H9 (cell line): Measurements from ENCODE around the gene NENF. TPM values are rescaled to one million over a fixed set of nuclear protein-coding genes. Genes with fewer than 3 reads are reported as not detected.
A peak's percentile ranks its signal among the peaks of the same experiment; 100 is the strongest.

Experiments
- DNase-seq: peaks from one replicate; pipeline ENCODE4 v3.0.0-alpha.2; 2017
- H2AFZ ChIP-seq: one replicate; pipeline ENCODE4 v1.6.1; 2013; ENCODE audit warnings: mild to moderate bottlenecking, low read length, control low read depth, moderate library complexity
- H2AK5ac ChIP-seq: 2 replicates; pipeline ENCODE4 v1.6.1; 2013; ENCODE audit warnings: low read length, control low read depth, mixed read lengths; ENCODE audit not compliant: insufficient read length
- H2BK120ac ChIP-seq: one replicate; pipeline ENCODE4 v1.6.1; 2013; ENCODE audit warnings: low read depth, mild to moderate bottlenecking, low read length, control low read depth, inconsistent platforms; ENCODE audit not compliant: poor library complexity, severe bottlenecking
- H2BK12ac ChIP-seq: 2 replicates; pipeline ENCODE4 v1.6.1; 2013; ENCODE audit warnings: low read length, control low read depth, mixed read lengths, low read depth; ENCODE audit not compliant: insufficient read length
- H2BK15ac ChIP-seq: 2 replicates; pipeline ENCODE4 v1.6.1; 2013; ENCODE audit warnings: low read depth, low read length, control low read depth
- H2BK20ac ChIP-seq: one replicate; pipeline ENCODE4 v1.6.1; 2013; ENCODE audit warnings: low read depth, mild to moderate bottlenecking, low read length, control low read depth, inconsistent platforms; ENCODE audit not compliant: poor library complexity, severe bottlenecking
- H2BK5ac ChIP-seq: 2 replicates; pipeline ENCODE4 v1.6.1; 2013; ENCODE audit warnings: low read length, control low read depth, mixed read lengths; ENCODE audit not compliant: insufficient read length
- H3K14ac ChIP-seq: 2 replicates; pipeline ENCODE4 v1.6.1; 2013; ENCODE audit warnings: low read length, control low read depth; ENCODE audit not compliant: insufficient read depth
- H3K18ac ChIP-seq: 2 replicates; pipeline ENCODE4 v1.6.1; 2013; ENCODE audit warnings: low read depth, mild to moderate bottlenecking, mixed read lengths, low read length, control low read depth; ENCODE audit not compliant: insufficient read length
- H3K23ac ChIP-seq: 2 replicates; pipeline ENCODE4 v1.6.1; 2013; ENCODE audit warnings: low read length, control low read depth, mixed read lengths, low read depth; ENCODE audit not compliant: insufficient read length
- H3K23me2 ChIP-seq: 2 replicates; pipeline ENCODE4 v1.6.1; 2013; ENCODE audit warnings: low read depth, mild to moderate bottlenecking, mixed read lengths, low read length, control low read depth; ENCODE audit not compliant: insufficient read length, poor library complexity, severe bottlenecking
- H3K27ac ChIP-seq: 2 replicates; pipeline ENCODE4 v1.5.1; 2013; ENCODE audit warnings: low read length, control low read depth, mixed read lengths, low read depth; ENCODE audit not compliant: insufficient read length
- H3K27me3 ChIP-seq: 2 replicates; pipeline ENCODE4 v1.6.1; 2013; ENCODE audit warnings: low read length, control low read depth, inconsistent platforms; ENCODE audit not compliant: insufficient read depth
- H3K4ac ChIP-seq: 2 replicates; pipeline ENCODE4 v1.6.1; 2013; ENCODE audit warnings: low read depth, mild to moderate bottlenecking, control low read depth, inconsistent platforms, low read length, moderate library complexity
- H3K4me1 ChIP-seq: 2 replicates; pipeline ENCODE4 v1.6.1; 2013; ENCODE audit warnings: low read length, control low read depth, inconsistent platforms; ENCODE audit not compliant: insufficient read depth
- H3K4me2 ChIP-seq: 2 replicates; pipeline ENCODE4 v1.6.1; 2013; ENCODE audit warnings: low read length, control low read depth, mixed read lengths; ENCODE audit not compliant: insufficient read length, insufficient read depth
- H3K56ac ChIP-seq: 2 replicates; pipeline ENCODE4 v1.6.1; 2013; ENCODE audit warnings: low read depth, mild to moderate bottlenecking, mixed read lengths, low read length, control low read depth; ENCODE audit not compliant: insufficient read length
- H3K79me1 ChIP-seq: 2 replicates; pipeline ENCODE4 v1.6.1; 2013; ENCODE audit warnings: low read depth, mild to moderate bottlenecking, moderate library complexity, low read length, control low read depth, inconsistent platforms; ENCODE audit not compliant: insufficient read depth, poor library complexity, severe bottlenecking
- H3K79me2 ChIP-seq: 2 replicates; pipeline ENCODE4 v1.6.1; 2013; ENCODE audit warnings: low read length, control low read depth, inconsistent platforms; ENCODE audit not compliant: insufficient read depth
- H3K9ac ChIP-seq: 2 replicates; pipeline ENCODE4 v1.6.1; 2013; ENCODE audit warnings: low read length, control low read depth, mixed read lengths; ENCODE audit not compliant: insufficient read length; ENCODE audit errors: extremely low read depth
- H3K9me3 ChIP-seq: one replicate; pipeline ENCODE4 v1.6.1; 2013; ENCODE audit warnings: low read depth, low read length, inconsistent platforms; ENCODE audit not compliant: control insufficient read depth
- H3T11ph ChIP-seq: one replicate; pipeline ENCODE4 v1.6.1; 2013; ENCODE audit warnings: mild to moderate bottlenecking, low read length, control low read depth, inconsistent platforms
- H4K20me1 ChIP-seq: one replicate; pipeline ENCODE4 v1.6.1; 2013; ENCODE audit not compliant: control insufficient read depth, insufficient read length, insufficient read depth
- H4K5ac ChIP-seq: 2 replicates; pipeline ENCODE4 v1.6.1; 2013; ENCODE audit warnings: low read depth, mild to moderate bottlenecking, mixed read lengths, low read length, control low read depth; ENCODE audit not compliant: insufficient read length
- H4K8ac ChIP-seq: replicated peaks from 2 replicates; pipeline ENCODE4 v1.6.1; 2013; ENCODE audit warnings: low read length, control low read depth, mixed read lengths, low read depth; ENCODE audit not compliant: insufficient read length
- H4K91ac ChIP-seq: 2 replicates; pipeline ENCODE4 v1.6.1; 2013; ENCODE audit warnings: low read depth, mild to moderate bottlenecking, moderate library complexity, mixed read lengths, low read length, control low read depth; ENCODE audit not compliant: insufficient read length
- H3K27ac Mint-ChIP-seq, 3 experiments: 2 replicates in 2 of 3; 3 replicates in 1 of 3; pipeline ENCODE4 v1.8.0; 2020 to 2021; ENCODE audit warnings: mixed read lengths in 3 of 3, mild to moderate bottlenecking in 1 of 3, moderate library complexity in 1 of 3
- H3K27me3 Mint-ChIP-seq: 2 replicates; pipeline ENCODE4 v1.8.0; 2021; ENCODE audit warnings: low read depth, mild to moderate bottlenecking, moderate library complexity, mixed read lengths
- H3K36me3 Mint-ChIP-seq, 3 experiments: 2 replicates in 2 of 3; 3 replicates in 1 of 3; pipeline ENCODE4 v1.8.0; 2020 to 2021; ENCODE audit warnings: low read depth in 3 of 3, mixed read lengths in 3 of 3; ENCODE audit not compliant: insufficient read depth in 1 of 3
- H3K4me1 Mint-ChIP-seq, 2 experiments: 2 replicates each; pipeline ENCODE4 v1.8.0; 2020; ENCODE audit warnings: mixed read lengths in 2 of 2
- H3K4me3 Mint-ChIP-seq, 2 experiments: 2 replicates in 1 of 2; 3 replicates in 1 of 2; pipeline ENCODE4 v1.8.0; 2020 to 2021; ENCODE audit warnings: mild to moderate bottlenecking in 2 of 2, mixed read lengths in 2 of 2, moderate library complexity in 1 of 2
- H3K9me3 Mint-ChIP-seq, 2 experiments: 2 replicates in 1 of 2; 3 replicates in 1 of 2; pipeline ENCODE4 v1.8.0; 2020; ENCODE audit warnings: mild to moderate bottlenecking in 2 of 2, mixed read lengths in 2 of 2, moderate library complexity in 1 of 2
- WGBS: extraction: QIAGEN DNeasy Blood & Tissue Kit; methylation state at CpG from one replicate; pipeline ENCODE4 v1.1.7; 2013; ENCODE audit warnings: missing lambda C conversion rate, low lambda C conversion rate, mixed read lengths; ENCODE audit not compliant: insufficient read length; ENCODE audit errors: extremely low coverage; 5-methylcytosine and 5-hydroxymethylcytosine counted together
- total RNA-seq: library from RNA; stranded (reverse); gene quantifications from 2 replicates; pipeline ENCODE4 v1.2.1, GENCODE V29; 2021
- TF ChIP-seq, protein P1 (sequence below): fragments of 200-600 bp; sonication (generic); conservative IDR thresholded peaks from 3 replicates; pipeline ENCODE4 v1.8.0; 2021; ENCODE audit warnings: antibody characterized with exemption, mild to moderate bottlenecking

NENF gene
- total RNA-seq, 1 experiment from 2014 or later: 28.3 TPM

DNA sequence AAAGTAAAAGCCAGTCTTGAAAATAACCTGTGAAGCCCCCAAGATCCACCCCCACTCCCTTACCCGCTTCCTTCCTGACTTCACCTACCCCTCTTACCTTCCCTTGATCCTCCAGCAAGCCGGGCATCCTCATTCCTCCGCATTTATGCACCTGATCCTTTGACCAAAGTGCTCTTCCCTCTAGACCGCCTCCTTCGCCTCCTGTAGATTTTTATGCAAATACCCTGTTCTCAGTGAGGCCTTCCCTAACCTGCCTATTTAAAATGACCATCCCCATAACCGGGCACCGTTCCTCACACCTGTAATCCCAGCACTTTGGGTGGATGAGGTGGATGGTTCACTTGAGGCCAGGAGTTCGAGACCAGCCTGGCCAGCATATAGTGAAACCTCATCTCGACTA lies 1.1 kb upstream of the NENF start:
- H3K56ac ChIP-seq: no peak overlapping the region
- H3K4me2 ChIP-seq: no peak overlapping the region
- Mint-ChIP-seq H3K4me1 (peaks cover 14 to 23% of the 10 kb centered on the region in 2 experiments), H3K27me3 (peaks cover 34% of the 10 kb centered on the region), H3K27ac (no peak overlapping the region), H3K4me3 (peak overlapping the region; percentile 4 to 5; a peak in 2 of 5 replicates), H3K9me3 (no peaks in the 10 kb centered on the region), H3K36me3 (no peaks in the 10 kb centered on the region)
- H2BK120ac ChIP-seq: no peak overlapping the region
- no peaks in the 10 kb centered on the region for H3K9me3 ChIP-seq
- no CpG with 5 or more reads among the region's 9 CpGs for WGBS
- H3K4me1 ChIP-seq: no peaks in the 10 kb centered on the region
- H3K23me2 ChIP-seq: peaks cover 4% of the 10 kb centered on the region
- H3K9ac ChIP-seq: no peak overlapping the region
- TF ChIP-seq, protein P1, sequence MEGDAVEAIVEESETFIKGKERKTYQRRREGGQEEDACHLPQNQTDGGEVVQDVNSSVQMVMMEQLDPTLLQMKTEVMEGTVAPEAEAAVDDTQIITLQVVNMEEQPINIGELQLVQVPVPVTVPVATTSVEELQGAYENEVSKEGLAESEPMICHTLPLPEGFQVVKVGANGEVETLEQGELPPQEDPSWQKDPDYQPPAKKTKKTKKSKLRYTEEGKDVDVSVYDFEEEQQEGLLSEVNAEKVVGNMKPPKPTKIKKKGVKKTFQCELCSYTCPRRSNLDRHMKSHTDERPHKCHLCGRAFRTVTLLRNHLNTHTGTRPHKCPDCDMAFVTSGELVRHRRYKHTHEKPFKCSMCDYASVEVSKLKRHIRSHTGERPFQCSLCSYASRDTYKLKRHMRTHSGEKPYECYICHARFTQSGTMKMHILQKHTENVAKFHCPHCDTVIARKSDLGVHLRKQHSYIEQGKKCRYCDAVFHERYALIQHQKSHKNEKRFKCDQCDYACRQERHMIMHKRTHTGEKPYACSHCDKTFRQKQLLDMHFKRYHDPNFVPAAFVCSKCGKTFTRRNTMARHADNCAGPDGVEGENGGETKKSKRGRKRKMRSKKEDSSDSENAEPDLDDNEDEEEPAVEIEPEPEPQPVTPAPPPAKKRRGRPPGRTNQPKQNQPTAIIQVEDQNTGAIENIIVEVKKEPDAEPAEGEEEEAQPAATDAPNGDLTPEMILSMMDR: no peak
- no peak overlapping the region for H3K18ac ChIP-seq
- no peaks in the 10 kb centered on the region for H3K27me3 ChIP-seq
- H2AK5ac ChIP-seq: no peak overlapping the region
- no peak overlapping the region for H3K27ac ChIP-seq
- H4K5ac ChIP-seq: no peak overlapping the region
- no peak overlapping the region for H2BK20ac ChIP-seq
- no peaks in the 10 kb centered on the region for H3K79me1 ChIP-seq
- no peak overlapping the region for H3K23ac ChIP-seq
- no peak overlapping the region for H3K4ac ChIP-seq
- no peak overlapping the region for H3T11ph ChIP-seq
- H4K8ac ChIP-seq: no peak overlapping the region
- no peak overlapping the region for H2BK12ac ChIP-seq
- no peak overlapping the region for H4K91ac ChIP-seq
- no peaks in the 10 kb centered on the region for H4K20me1 ChIP-seq
- H2BK15ac ChIP-seq: no peak overlapping the region
- no peak overlapping the region for H2AFZ ChIP-seq
- no peaks in the 10 kb centered on the region for H3K79me2 ChIP-seq
- DNase-seq: peak; percentile 47
- no peak overlapping the region for H3K14ac ChIP-seq
- H2BK5ac ChIP-seq: no peak overlapping the region
